ENCODE results near the gene CDS2.

CDS2 gene

DNA sequence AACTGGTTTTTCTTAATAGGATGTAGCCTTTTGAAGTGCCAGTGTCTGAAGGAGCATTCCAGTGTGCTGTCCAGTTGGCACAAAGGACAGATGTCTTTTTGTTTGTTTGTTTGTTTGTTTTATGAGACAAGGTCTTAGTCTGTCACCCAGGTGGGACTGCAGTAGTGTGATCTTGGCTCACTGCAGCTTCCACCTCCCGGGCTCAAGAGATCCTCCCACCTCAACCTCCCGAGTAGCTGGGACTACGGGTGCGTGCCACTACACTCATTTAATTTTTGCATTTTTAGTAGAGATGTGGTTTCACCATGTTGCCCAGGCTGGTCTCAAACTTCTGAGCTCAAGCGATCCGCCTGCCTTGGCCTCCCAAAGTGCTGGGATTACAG, 27.7 kb downstream of the CDS2 start:
- no peak for DNase-seq

DNA sequence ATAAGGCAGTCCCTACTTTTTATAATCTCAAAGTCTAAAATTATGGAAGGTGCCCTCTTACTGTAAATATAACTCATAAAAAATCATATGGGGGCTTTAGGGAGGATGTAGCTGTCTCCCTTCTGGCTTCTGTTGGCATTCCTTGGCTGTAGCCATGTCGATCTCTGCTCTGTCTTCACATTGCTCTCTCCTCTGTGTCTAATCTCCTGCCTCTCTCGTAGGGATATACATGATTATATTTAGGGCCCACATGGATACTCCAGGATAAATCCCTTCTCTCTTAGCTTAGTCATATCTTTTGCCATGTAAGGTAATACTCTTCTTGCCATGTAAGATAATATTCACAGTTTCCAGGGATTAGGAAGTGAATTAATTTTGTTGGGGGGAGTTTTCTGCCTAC, 28.6 kb downstream of the CDS2 start:
- DNase-seq = no peak

DNA sequence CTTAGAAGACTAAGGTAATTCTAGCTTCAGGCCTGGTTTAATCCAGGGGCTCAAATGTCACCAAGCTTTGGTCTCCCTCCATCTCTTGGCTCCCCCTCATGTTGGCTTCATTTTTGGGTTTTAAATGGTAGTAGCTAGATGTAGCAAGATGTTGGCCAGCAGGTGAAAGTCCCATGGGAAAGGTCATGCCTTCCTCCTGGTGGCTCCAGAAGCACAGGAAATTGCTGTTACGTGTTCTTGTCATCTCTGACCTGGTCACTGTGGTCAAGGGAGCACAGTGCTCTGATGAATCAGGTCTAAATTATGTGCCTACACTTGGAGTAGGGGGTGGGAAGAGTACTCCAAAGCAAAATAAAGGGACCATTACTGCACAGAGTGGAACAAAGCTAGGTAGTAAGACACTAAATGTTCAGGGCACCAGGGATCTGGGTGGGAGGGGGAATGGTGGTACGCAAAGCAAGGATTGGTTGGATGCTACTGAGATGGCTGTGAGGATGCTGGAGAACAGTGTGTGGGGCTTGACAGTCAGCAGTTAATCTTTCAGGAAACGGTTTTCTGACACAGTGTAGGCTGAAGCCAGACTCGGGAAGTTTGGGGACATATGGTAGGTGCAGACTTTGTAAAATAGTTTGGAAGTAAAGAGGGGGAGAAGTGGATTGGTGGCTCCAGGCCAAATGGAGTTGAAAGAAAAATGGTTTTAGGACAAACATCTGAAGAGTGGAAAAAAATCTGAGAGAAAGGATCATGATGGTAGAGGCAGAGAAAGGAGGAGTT, 30.1 kb downstream of the CDS2 start:
- DNase-seq = no peak

DNA sequence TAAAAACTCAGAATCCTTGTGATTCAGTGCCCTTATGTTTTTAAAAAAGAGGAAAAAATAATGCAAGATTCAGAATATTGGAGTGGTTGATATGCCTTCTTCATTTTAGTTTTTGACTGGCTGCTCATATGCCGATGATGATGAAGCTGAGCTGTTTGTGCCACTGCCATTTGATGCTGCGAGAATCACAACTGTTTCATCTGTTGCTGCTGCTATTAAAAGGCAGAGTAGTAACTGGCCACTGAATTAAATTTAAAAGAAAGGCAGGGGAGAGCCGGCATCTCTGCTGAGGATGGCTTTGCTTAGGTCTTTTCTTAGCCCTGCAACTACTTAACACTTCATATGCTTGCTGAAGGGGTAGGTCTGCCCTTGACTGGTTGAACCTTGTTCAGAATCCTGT, 33.1 kb downstream of the CDS2 start:
- no peak for DNase-seq

DNA sequence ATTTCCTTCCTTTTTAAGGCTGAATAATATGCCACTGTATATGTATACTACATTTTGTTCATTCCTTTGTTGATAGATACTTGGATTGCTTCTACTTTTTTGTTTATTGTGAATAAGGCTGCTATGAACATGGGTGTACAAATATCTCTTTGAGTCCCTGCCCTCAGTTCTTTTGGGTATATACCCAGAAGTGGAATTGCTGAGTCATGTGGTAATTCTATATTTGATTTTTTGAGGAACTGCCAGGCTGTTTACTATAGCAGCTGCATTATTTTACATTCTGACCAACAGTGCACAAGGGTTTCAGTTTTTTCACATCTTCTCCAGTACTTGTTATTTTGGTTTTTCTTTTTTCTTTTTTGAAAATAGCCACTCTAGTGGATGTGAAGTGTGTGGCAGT, 34.1 kb downstream of the CDS2 start:
- DNase-seq = no peak

DNA sequence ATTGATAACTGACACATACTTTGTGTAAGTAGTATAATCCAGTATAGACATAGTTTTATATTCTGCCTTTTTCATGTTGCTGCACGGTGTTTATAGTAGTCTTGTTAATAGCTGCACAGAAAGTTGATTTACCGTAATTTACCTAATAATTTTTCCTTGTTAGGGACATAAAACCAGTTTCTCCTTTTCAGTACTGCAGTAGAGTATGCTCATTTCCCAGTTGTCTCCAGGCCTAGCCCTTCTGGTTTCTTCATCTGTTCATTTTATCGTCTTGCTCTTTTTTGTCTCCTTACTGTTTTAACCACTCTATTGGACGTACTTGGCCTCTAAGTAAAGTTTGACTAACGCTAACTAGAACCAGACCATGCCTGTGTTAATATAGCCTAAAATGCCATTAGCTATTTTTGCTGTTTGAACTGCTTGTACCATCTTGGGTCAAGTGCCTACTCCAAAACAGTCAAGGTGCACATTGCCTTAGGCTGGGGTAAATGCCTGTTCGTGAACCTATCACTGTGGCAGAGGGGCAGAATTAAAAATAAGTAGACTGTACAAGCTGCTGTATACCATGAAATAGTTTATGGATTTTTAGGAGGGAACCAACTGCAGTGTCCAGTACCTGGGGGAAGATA, 34.8 kb downstream of the CDS2 start:
- no peak for DNase-seq

DNA sequence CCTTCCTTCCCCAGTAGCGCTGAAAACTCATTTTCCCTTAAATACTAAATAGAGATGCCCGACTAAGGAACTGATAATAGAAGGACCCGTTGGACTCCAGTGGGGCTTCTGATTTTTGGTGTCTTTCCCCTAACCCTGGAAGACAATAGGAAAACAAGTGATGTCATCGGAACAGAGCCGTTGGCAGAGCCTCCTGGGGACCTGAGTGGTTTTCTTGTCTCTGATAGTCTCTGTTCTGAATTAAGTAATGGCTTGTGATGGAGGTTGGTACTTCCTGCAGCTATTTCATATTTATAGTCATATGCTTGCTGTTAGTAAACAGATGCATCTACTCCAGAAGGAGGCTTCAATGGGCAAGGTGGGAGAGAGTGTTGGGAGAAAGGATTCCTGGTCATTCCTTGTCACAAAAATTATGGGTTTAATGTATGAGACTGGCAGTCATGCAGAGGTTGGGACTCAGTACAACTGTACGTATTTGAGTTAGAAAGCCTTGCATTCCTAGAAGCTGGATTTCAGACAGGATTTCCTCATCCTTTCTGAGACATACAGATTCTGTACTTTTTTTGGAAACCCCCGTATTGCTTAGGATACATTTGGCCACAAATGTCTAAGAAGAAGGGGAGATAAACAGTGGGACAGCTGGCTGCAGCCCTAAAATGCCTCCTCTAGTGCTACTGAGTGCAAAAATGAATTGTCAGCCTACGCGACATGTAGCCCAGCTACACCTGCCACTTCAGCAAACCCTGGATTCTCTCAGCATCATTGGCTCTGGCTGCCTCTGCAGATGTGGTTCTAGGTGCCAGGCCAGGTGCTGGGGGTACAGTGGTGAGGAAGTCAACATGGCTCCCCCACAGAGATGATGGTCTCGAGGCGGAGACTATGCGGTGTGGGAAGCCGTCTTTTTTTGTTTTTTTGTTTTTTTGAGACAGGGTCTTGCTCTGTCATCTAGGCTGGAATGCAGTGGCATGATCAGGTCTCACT, 38.1 kb downstream of the CDS2 start:
- DNase-seq = no peak

DNA sequence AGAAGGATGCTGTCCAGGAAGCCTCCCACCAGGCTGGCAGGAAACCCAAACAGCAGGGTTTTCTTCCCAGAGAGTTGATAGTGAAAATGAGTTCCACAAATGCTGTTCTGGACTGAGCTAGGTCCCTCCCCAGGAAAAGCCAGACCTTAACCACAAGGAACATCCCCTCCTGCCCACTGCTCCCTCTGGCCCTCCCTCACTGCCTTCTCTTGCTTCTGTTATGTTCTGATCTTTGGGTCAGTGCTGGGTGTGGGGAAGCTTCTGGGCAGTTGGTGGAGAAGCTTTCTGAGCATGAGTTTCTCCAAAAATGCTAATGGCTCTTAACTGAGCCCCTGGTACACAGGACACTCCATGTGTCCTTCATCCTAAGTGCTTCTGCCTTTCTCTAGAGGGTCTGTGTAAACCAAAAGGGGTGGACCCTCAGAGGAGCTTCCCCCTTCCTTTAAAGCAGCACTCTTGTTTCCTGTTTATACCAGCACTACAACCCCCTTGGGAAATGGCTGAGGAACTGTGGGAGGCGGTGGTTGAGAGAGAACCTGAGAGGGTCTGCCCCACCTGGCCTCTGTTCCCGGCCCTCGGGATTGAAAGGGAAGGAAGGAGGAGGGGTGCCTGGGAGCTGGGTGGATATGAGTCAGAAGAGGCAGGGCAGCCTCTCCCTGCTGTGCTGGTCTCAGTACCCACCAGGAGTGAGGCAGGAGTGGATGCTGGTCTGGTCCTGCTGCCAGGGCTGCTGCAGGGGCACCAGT, 42.0 kb downstream of the CDS2 start:
- DNase-seq = no peak

DNA sequence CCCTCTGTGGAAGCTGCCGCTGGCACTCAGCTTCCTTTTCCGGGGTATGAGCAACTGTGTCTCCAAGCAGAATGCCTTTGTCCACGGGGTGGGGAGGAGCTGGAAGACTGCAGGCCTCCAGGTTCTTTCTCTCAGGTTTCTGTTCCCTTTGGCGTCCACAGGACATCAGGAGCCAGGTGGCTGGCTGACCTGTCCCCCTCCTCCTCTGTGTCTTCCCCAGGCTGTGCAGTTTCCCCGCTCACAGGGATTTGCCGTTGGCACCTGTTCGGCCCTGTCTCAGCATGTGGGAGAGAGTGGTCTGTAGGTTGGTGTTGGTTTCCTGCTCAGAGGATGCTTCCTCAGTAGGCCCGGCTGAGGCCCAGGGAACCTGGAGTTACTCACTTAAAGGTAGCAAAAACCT, 43.5 kb downstream of the CDS2 start:
- no peak for DNase-seq

DNA sequence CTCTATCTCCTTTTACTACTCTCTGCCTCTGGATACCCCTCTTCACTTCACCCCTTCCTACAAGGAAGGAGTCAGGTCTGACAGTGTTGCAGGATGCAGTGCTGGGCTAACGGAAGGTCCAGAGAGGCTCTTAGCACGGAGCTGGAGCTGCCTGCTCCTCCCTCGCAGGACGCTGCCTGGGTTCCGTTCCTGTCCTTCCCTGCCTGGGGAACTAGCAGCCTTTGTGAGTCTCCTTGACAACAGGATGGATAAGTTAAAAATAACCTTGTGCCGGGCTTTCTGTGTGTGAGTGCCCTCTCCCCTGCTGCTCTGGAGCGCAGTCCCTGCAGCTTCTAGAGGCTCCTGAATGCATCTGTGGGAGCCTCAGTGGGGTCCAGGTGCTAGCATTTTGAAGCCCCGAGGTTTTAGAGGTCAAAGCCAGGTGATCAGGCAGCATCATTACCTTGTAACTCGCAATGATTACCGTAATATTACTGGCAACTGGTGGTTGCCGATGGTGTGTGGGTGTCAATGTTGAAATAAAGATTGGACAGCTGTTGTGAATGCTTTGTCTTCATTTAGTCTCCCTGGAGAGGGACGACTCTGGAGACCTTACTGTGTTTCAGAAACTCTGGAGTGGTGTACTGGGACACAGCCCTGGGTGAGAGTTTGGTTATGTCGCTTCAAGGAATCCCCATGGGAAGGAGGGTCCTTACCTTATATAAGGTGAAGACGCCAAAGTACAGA, 44.4 kb downstream of the CDS2 start:
- DNase-seq = peak; percentile 37 to 68

DNA sequence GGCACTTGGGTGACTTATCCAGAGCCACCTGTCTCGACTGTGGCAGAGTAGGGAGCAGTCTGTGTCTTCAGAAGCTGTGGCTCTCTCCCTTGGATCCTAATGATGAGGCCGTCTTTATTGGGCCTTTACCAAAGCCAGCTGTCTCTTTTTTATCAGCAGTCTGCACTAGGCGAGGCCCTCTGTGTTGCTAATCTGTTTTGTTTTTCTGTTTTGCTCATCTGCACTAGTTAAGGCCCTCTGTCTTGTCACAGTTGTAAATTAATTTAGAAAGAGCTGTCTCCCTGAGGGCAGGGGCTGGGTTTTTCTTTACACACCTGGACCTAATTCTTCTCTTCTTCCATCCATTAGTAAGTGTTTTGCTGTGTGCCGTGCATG, 45.0 kb downstream of the CDS2 start:
- DNase-seq = no peak

DNA sequence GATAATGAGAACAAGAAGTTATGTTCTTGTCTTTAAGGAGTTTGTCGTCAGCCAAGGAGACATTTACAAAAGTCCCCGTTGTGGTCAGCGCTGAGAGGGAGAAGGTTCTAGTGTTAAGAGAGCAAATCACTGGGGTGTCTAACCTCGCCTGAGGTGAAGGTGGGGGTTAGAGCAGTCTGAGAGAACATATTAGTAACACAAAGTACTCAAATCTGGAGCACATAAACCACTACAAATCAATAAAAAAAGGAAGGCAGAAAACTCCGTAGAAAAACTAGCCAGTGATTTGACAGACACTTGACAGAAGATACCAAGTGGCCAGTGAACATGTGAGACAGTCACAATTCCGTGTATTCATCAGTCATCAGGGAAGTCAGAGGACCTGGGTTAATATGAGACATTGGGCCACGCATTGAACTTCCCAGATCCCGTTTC, 45.4 kb downstream of the CDS2 start:
- DNase-seq = no peak

DNA sequence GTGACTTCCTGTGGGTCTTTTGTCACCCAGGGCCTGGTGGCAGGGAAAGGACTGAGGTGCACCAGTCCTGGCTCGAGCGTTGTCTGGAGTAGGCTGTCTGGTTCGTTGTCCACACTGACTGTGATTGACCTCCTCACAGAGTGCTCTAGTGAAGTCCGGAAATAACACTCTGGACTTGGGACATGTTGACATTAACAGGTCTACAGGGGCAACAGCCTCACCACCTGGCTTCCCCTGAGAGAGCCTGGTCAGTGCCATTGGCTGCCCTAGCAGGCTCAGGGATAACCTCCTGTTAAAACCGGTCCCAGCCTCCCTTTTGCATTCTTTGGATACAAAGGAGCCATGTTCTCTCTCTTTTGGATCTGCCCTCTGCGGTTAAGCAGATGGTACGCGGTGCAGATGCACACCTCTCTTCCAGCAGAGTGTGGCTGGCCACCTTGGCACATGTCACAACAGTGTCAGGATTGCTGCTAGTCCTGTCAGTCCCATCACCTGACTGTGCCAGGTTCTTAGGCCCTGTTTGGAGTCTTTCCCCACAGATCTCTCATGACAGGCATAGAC, 46.2 kb downstream of the CDS2 start:
- no peak for DNase-seq

DNA sequence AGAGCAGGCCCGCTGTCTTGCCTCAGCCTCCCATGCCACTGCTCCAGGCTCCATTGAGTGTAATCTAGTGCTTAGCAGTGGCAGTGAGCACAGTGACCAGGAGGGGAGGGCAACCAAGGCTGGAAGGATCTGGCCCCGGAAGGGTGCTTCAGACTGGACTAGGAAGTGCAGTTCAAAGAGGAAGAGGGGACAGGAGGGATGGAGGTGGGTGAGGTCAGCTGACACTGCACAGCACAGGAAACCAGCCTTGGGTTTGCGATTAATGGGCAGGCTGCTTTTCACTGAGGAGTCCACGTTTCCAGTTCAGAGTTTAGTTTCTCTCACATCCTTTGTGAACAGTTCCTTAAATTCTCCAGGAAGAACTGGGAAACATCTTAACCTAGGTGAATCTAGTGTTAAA, 46.9 kb downstream of the CDS2 start:
- DNase-seq = no peak

DNA sequence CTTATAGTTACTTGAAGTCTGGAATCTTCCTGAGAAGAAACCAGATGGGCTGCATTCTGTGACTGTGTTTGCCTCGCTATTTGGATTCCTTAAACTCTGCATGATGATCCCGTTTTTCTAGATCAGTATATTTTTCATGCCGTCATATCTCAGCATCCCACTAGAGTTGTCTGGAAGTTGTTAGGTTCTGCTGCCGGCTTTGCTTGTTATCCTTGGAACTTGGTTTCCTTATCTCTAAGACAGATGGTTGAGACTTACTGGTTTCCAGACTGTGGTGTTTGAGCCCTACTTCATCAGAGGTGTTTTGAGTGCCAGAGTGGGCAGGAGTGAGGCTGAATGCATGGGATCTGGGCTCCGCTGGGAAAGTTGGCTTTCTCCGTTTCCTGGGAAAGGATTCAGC, 50.3 kb downstream of the CDS2 start:
- no peak for DNase-seq

DNA sequence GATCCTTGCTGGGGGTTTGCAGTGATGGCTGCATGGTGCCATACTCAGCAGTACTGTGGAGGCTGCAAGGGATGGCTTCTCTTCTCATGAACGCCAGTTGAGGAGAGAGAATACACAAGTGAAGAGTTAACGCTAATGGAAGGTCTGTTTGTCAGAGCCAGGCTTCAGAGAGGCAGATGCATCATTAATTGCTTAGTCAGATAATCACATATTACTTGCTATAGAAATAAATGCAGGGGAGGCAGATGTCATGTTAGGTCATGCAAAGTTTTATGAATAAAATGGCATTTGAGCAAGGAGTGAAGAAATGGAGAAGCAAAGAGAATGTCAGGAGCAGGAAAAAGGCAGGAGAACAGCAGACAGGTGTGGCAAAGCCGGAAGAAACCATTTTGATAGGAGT, 51.2 kb downstream of the CDS2 start:
- no peak for DNase-seq

DNA sequence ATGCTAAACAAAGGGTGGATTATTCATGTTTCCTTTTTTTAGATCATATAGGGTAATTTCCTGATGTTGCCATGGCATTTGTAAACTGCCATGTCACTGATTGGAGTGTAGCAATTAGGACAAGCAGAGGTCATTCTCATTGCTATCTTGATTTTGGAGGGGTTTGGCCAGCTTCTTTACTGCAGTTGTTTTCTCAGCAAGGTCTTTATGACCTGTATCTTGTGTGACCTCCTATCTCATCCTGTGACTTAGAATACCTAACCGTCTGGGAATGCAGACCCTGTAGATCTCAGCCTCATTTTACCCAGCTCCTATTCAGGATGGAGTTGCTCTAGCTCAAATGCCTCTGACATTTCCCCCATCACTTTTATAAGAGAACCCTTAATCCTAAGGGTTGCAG, 53.6 kb downstream of the CDS2 start:
- no peak for DNase-seq

DNA sequence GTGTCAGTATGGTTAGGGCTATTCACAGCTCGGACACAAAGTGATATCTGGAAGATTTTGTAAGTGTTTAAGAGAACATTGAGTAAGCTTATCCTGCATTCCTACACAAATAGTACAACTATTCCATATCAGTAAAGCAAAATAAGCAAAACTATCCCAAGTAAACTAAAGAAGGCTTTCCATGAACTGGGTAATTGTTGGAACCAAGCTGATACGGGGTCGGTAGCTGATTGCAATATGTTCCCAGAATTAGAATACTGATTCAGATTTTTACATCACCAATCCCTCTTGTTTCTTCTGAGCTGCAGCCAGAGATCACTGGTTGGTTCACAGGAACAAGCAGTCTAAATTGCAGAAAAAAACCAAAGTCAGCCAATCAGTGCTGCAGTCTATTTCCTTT, 54.1 kb downstream of the CDS2 start:
- no peak for DNase-seq

DNA sequence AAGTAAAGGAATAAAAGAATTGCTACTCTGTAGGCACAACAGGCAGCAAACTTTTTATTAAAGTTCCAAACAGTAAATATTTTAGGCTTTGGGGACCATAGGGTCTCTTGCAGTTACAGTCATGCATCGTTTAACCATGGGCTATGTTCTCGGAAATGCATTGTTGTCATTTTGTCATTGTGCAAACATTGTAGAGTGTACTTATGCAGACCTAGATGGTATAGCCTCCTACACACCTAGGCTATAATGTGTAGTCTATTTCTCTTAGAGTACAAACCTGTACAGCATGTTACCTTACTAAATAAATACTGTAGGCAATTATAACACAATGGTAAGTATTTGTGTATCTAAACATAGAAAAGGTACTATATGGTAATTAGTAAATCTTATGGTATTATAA, 54.7 kb downstream of the CDS2 start:
- DNase-seq = peak in 1 of 2 experiments; percentile 10

DNA sequence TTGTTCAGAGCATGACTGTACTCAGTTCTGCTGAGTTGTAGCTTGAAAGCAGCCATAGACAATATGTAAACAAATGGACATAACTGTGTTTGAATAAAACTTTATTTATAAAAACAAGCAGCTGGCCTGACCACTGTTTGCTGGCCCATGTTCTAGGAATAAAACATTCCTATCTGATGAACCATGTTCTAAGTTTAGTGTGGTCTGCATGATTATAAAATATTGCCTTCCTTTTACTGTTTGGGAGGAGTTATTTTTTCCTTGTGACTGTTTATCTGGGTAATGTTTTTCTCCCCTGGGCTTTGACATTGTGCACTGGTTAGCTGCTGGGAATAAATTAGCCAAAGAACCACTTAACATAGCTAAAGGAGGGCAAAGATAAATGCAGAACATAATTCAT, 55.1 kb downstream of the CDS2 start:
- DNase-seq = no peak

DNA sequence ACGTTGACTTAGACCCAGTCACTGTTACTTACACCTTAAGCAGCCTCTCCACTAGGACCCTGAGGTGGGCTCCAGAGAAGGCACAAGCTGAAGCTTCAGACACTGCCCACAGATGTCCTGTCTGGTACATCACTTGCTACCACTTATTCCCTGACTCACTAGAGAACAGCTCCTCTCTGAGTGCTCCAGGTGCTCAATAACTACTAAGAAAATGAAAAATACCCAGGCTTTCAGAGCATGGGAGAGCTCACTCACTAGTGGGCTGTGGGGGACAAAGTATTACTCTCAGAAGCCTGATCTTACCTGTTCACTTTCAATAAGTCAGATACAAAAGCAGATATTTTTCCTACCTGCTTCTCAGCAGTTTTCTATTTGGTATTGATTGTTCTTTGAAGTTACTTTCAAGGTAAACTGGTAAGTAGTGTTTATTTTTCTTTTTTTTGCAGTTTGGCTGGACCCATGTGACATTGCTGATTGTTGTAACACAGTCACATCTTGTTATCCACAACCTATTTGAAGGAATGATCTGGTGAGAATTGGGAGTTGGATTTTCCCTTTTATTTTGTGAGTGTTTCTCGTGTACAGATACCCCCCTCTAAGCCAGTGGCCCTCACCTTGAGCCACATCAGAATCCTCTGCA, 55.9 kb downstream of the CDS2 start:
- DNase-seq = no peak

All from NCI-H2081 (cell line).